Islet of Langerhans (tissue), 1 donor: Measurements from ENCODE around the gene WDR89.
A peak's percentile ranks its signal among the peaks of the same experiment; 100 is the strongest.
"Not testable (repeated sequence)": the region's sequence is repeated elsewhere in the genome, so short reads cannot be mapped to it uniquely, and the experiment has no call there.

Experiments
- FAIRE-seq: peaks from one replicate; lab custom pipeline; 2011; peaks lifted over from hg19 to GRCh38; lab: Jason Lieb, UNC

Gene WDR89, protein sequence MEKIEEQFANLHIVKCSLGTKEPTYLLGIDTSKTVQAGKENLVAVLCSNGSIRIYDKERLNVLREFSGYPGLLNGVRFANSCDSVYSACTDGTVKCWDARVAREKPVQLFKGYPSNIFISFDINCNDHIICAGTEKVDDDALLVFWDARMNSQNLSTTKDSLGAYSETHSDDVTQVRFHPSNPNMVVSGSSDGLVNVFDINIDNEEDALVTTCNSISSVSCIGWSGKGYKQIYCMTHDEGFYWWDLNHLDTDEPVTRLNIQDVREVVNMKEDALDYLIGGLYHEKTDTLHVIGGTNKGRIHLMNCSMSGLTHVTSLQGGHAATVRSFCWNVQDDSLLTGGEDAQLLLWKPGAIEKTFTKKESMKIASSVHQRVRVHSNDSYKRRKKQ

DNA sequence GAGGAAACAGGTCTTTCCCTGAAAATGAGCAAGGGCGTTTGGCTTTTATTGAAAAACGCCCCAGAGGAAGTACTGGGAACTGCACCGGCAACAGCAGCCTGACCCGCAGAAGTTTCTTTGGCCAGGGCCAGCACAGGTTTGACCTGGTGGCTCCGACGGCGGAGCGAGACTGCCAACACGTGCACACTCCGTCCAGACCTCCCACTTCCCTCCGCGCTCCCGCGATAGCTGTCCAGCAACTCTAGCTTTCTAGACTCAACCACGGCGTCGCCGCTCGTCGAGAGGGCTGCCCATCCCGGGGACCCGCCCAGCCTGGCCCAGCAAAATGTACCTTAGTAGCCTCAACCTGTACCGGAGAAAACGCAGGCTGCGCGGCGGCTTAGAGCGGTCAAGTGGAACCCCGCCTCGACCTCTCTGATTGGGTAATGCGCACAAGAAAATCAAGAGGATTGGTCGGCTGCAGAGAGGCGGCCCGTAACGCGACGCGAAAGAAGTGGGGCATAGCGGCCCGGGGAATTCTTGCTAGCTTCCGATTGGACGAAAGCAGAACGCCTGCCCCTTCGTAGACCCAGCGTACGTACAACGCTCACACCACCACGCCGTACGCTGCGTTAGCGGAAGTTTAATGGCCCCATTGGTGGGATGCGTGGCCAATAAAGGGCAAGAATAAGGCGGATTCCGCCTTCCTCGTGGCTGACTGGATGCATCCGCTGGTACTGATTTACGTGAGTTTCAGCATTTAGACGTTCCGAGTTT lies at the start of gene WDR89:
Gene WDR89 (minus strand): TSS at position 399 of the 756 bp plus-strand sequence. CDS start 41,929 bp downstream, outside the sequence.
- peak; percentile 90 for FAIRE-seq

DNA sequence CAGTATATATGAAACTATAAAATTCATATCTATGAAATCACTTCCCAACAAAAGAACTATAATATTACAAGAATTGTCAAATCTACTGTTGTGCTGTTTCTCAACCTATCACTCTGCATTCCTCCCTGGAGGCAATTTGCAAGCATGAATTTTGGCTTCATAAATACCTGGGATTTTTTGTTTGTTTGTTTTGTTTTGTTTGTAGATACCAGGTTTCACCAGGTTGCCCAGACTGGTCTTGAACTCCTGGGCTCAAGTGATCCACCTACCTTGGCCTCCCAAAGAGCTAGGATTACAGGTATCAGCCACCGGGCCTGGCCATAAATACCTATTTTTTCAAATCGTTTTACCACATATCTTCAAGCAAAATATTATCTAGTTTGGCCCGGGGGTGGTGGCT lies 47.5 kb upstream of the WDR89 start:
- no peak for FAIRE-seq

DNA sequence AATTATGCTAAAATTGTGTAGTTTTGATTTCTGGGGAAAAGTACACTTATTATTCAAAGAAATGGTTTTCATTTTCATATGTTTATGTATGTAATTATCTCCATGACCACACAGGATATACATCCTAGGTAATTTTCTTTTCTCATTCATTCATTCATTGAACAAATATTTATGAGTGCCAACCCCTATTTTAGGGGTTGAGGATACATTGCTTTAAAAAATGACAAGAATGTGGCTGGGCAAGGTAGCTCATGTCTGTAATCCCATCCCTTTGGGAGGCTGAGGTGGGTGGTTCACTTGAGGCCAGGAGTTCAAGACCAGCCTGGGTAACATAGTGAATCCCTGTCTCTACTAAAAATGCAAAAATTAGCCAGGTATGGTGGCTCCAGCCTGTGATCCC lies 45.3 kb upstream of the WDR89 start:
- no peak for FAIRE-seq

DNA sequence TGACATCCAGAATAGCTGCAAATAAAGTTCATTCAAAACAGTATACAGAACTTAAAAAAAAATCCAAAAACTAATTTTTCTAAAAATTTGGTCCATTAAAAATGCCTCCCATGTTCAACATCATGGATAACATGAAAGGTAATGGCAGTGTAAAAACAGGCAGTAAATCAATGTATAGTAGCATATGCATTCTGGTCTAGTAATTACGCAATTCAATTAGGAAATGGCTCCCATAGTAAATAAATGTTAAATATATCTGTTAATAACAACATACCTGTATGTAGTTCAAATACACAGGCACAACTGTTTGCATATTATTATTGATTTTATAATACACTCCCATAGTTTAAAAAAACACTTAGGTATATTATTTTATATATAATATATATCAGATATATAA lies 43.7 kb upstream of the WDR89 start:
- no peak for FAIRE-seq

DNA sequence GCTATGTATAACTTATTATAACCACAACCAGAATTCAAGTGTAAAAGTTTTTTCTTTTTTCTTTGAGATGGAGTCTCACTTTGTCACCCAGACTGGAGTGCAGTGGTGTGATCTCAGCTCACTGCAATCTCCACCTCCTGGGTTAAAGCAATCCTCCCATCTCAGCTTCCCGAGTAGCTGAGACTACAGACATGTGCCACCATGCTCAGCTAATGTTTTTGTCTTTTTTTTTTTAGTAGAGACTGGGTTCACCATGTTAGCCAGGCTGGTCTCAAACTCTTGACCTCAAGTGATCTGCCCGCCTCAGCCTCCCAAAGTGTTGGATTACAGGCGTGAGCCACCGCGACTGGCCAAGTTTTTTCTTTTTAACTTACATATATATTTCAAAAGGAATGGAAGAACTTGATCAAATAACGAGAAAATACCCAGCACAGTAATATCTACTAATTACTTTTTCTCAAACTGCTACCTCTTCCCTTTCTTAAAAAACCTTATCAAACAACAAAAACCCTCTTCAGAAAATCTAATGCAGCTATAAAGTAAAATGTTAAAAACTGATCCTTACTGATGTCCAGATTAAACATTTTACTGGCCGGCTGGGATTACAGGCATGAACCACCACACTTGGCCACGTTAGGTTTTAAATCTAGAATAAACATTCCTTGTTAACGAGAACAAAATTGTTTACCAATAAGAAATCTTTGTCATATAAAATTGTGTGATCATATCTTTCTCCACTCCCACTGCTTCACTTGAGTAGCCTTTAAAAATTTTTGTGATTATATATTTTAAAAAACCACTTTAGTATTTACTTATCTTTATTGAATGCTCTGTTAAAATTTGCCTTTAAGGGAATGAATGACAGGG lies 41.3 kb upstream of the WDR89 start:
- FAIRE-seq: no peak

DNA sequence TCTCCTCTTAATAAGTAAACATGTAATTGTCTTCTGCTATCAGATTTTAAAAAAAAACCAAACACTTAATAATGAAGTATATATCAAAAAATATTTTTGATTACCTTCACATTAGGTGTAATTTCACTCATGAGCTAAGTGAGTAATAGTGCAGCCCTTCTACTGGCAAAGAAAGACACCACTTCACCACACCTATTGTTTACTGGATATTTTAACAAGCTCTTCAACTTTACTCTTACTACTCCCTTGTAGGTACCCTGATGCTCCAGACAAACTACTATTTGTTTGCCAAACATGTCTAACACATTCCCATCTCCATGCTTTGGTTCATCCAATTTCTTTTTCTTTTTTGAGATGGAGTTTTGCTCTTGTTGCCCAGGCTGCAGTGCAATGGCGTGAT lies 36.9 kb upstream of the WDR89 start:
- FAIRE-seq: no peak

DNA sequence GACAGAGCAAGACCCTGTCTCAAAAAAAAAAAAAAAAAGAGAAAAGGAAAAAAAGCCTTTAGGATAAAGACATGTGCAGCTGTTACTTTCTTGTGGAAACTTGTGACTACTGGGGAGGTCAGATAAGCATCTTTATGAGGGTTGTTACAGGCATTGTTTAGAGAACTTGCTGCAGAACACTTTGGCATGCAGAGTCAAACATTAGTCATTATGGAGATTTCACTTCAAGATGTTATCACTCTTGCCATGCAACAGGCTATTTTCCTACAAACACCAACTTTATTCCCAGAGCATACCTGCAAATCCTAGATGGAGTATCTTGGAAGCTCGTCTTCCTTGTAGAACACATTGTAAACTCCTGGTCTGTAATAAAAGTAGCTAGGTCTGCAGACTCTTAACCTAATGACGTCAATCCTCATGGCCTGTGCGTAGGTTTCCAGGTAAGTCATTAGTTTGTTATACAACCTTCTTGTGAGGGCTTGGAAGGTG lies 36.3 kb upstream of the WDR89 start:
- FAIRE-seq: no peak

DNA sequence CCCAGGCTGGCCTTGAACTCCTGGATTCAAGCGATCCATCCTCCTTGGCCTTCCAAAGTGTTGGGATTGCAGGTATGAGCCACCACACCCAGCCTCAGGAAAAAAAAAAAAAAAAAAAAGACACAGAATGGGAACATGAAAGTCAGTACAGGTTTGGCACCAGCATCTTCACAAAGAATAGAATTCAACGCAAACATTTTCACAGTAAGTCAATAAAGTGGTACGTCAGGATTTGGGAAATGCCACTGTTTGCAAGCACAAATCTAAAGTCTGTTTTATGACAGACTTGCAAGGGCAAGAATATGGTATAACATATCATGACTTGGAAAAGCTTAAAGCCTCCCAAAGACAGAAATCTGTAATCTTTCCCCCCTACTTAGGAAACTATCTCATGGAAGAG lies 34.9 kb upstream of the WDR89 start:
- FAIRE-seq: no peak

DNA sequence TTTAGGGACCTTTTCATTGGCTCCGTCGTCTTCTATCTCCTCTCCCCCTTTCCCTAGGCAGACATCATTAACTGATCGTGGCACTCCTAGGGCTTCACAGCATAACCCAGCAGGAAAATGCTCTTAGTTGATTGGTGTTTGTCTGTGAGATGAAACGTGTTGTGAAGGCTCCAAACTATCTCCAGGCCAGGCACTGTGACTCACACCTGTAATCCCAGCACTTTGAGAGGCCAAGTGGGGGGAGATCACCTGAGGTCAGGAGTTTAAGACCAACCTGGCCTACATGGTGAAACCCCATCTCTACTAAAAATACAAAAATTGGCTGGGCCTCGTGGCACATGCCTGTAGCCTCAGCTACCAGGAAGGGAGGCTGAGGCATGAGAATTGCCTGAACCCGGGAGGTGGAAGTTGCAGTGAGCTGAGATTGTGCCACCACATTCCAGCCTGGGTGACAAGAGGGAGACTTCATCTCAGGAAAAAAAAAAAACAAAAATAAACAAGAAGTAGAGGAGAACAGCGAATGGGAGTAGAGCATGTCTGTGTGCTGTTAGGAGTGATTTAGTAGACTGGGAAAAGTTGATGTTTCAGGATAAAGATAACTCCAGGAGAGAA lies 32.3 kb upstream of the WDR89 start:
- no peak for FAIRE-seq

DNA sequence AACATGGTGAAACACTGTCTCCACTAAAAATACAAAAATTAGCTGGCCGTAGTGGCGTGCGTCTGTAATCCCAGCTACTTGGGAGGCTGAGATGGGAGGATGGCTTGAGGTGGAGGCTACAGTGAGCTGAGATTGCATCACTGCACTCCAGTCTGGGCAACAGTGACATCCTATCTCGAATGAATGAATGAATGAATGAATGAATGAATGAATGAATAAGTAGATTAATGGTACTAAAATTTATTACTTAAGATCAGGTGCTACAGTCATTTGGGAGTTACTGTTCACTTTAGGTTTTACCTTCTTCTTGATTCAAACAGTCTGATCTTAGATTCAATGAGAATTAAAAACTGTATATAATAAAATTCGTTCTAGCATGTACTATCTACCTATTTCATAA lies 31.6 kb upstream of the WDR89 start:
- no peak for FAIRE-seq

DNA sequence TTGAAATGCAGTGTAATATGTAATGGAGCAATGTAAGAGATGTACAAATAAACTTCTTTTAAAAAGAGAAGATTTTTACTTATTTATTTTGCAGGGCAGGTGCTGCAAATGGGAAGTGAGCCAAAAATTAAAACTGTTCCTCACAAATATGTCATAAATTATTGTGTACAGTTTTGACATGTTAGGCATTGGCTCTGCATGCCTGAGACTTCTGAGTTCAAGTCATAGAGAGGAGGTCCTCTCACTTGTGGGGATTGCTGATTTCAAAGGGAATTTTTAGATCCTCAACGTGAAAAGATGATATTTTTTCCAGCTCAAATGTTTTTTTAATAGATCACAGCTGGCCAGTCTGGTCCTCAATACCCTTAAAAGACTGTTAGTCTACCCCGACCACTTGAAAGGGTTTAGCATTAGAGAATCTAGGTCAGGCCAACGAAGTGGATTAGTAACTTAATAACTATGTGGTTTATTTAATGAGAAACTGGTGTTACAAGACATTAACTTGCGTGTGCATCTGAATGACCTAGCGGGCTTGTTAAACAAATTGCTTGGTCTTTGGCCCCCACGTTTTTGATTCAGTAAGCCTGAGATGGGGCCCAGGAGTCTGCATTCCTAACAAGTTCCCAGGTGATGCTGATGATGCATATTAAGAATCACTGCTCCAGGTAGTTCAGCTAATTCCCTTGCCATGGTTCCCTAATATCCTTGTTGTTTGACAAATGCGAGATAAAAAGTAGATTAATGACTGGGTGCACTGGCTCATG lies 30.9 kb upstream of the WDR89 start:
- no peak for FAIRE-seq

DNA sequence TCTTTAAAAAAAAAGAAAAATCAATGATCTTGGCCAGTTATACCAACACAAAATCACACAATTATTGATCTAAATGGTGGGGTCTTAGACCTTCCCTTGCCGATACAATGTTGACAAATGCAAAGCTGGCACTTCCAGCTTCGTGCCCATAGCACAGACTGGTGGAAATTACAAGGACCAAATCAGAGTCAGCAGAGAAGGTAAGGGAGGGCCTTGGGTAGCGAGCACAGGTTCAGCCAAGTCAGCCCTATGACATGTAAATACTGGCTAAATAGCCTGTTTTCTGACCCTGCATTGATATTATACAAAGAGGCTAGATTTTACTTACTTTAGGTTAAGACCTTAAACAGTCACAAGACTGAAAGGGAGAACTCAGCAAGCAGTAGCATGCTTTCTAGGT lies 30.3 kb upstream of the WDR89 start:
- no peak for FAIRE-seq

DNA sequence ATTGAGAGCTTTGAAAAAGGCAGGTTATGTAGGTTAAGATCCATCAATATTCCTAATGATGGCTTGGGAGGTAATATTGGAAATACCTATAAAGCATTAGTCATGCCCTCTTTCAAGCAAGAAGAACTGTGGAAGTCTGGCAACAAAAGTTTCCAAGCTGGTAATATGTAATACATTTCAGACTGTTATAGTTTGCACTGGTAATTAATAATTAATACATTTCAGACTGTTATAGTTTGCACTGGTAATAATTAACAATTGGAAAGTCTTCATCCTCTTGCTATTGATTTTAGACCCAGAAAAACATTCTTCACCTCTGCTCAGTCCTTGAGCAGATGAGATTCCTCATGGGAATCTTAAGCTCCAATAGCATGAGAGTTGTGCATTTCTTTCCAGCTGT lies 29.0 kb upstream of the WDR89 start:
- FAIRE-seq: no peak

DNA sequence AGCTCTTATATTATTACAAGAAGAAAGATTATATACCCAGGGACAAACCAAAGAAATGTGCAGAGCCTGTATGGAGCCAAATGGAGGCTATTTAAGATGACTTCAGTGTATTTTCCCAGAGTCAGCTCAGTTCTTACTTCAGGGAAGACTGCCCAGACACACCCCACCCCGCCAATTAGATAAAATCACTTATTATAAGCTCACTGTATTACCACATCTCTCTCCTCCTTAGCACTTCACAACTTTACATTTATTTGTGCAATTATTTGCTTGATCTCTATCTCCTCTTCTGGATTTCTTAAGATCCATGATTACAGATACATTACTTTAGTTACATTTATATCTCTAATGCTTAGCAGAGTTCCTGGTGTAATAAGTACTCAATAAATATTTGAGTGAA lies 24.7 kb upstream of the WDR89 start:
- FAIRE-seq: no peak

DNA sequence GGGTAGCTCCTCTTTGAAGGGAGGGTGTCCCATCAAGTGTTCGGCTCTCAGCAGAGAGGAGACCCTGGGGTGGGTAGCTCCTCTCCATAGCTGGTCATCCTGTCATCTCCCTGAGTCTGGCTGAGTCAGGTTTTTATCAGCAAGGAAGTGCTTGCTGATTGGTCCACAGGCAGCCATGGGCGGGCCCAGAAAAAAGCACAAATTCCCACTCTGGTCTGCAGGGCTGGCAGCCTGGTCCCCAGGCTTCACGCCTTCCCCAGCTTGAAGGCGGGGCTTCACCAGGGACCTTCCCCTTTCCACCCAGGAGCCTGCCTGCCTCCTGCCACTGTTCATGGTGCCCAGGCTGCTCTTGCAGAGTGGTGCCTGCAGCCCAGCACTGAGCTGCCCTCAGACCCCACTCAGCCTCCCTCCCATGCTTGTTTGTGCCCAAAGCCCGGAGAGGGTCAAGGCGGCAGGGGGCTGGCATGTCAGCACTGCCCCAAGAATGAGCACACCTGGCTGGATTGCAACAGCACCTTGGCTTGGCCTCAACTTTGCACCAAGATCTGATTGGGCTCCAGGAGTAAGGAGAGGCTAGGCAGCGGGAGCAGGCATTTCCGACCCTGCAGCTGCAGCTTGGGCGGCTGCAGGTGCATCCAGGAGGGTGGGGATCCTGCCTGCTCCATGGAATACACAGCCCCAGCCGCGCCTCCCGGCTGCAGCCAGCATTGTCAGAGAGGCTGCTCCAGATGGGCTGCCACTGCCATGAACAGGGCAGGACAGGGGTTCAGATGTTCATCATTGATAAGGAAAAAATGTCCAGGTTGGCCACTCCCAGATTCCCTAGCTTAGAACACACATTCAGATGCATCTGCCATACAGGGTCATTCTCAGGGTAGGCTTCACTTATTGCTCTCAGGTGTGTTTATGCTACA lies 22.0 kb upstream of the WDR89 start:
- FAIRE-seq: no peak

DNA sequence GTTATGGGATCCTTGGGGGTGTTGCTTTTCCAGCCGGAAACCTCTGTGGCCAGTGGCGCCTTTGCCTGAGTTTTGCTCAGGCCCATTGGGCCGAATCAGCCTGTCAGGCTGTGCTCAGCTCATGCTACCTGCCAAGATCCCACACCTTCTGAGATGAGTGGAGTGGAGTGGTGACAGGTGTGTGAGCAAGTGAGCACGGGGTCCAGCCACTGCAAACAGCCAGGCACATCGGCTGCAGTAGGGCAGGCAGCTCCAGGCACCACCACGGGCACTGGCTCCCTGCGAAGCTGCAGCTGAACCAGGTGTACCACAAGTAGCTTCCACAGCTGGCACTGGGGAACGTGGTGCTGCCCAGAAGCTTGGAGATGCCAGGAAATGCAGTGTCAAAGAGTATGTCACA lies 21.1 kb upstream of the WDR89 start:
- no peak for FAIRE-seq

DNA sequence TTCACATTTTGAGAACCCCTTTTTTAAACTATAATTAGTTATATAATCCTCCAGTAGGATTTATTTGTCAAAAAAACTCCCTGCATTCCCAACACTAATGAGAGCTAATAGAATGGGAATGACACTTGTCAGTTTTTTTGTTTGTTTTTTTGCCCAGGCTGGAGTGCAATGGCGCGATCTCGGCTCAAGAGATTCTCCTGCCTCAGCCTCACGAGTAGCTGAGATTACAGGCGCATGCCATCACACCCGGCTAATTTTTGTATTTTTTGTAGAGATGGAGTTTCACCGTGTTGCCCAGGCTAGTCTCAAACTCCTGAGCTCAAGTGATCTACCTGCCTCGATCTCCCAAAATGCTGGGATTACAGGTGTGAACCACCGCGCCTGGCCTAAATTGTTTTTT lies 20.2 kb upstream of the WDR89 start:
- not testable (repeated sequence) for FAIRE-seq

DNA sequence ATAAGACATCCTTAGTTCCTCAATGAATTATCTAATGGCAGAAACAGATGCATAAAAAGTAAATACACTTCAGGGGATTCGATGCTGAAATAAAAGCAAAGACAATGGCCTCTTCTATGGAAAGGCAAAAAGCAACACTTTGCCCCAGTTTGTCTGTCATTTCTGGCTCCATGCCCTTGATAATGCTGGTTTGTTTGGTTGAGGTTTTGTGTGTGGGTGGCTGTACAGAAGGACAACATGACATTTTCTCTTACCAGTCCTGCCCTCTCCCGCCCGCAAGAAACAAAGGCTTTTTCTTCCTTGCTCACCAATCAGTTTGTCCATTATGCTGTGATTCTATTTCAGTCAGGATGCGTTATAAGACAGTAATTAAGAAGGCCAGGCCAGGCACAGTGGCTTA lies 18.1 kb upstream of the WDR89 start:
- FAIRE-seq: no peak

DNA sequence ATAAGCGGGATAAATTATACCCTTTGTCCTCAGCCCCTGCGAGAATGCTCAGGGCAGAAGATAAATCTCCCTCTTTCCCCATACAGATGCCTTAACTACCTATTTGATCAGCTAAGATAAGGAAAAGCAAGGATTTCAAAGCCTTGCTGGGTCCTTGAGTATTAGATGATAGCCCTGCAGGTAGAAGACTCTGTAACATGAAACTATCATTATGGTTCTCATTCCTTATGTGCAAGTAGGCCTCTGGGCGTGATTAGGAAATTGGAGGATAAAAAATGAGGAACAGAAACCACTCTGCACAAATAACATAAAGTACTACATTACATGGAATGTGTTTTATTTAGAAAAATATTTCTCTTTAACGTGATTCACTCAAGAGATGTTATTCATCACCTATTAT lies 14.5 kb upstream of the WDR89 start:
- FAIRE-seq: no peak

DNA sequence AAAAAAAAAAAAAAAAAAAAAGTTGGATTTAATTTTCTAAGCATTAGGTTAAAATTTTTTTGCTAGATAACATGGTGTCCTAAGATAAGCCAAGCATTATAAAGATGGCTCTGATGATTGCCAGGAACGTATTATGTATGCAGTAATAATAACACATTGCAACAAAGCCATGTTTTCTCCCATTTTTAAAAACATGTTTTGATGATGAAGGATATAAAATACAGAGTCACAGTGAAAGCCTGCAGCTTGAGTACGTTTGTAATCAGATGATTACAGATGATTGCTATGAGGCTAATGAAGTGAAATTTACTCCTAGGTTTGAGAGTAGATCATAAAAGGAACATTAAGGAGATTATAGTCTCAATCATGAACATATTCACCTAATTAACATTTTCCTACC lies 13.3 kb upstream of the WDR89 start:
- no peak for FAIRE-seq
